H9 (cell line): Measurements from ENCODE around the gene ERCC5. TPM values are rescaled to one million over a fixed set of nuclear protein-coding genes. Genes with fewer than 3 reads are reported as not detected.

ENCODE experiments used
- DNase-seq: peaks from one replicate; pipeline ENCODE4 v3.0.0-alpha.2; 2017
- H2AFZ ChIP-seq: one replicate; pipeline ENCODE4 v1.6.1; 2013; ENCODE audit warnings: mild to moderate bottlenecking, low read length, control low read depth, moderate library complexity
- H2AK5ac ChIP-seq: 2 replicates; pipeline ENCODE4 v1.6.1; 2013; ENCODE audit warnings: low read length, control low read depth, mixed read lengths; ENCODE audit not compliant: insufficient read length
- H2BK120ac ChIP-seq: one replicate; pipeline ENCODE4 v1.6.1; 2013; ENCODE audit warnings: low read depth, mild to moderate bottlenecking, low read length, control low read depth, inconsistent platforms; ENCODE audit not compliant: poor library complexity, severe bottlenecking
- H2BK12ac ChIP-seq: 2 replicates; pipeline ENCODE4 v1.6.1; 2013; ENCODE audit warnings: low read length, control low read depth, mixed read lengths, low read depth; ENCODE audit not compliant: insufficient read length
- H2BK15ac ChIP-seq: 2 replicates; pipeline ENCODE4 v1.6.1; 2013; ENCODE audit warnings: low read depth, low read length, control low read depth
- H2BK20ac ChIP-seq: one replicate; pipeline ENCODE4 v1.6.1; 2013; ENCODE audit warnings: low read depth, mild to moderate bottlenecking, low read length, control low read depth, inconsistent platforms; ENCODE audit not compliant: poor library complexity, severe bottlenecking
- H2BK5ac ChIP-seq: 2 replicates; pipeline ENCODE4 v1.6.1; 2013; ENCODE audit warnings: low read length, control low read depth, mixed read lengths; ENCODE audit not compliant: insufficient read length
- H3K14ac ChIP-seq: 2 replicates; pipeline ENCODE4 v1.6.1; 2013; ENCODE audit warnings: low read length, control low read depth; ENCODE audit not compliant: insufficient read depth
- H3K18ac ChIP-seq: 2 replicates; pipeline ENCODE4 v1.6.1; 2013; ENCODE audit warnings: low read depth, mild to moderate bottlenecking, mixed read lengths, low read length, control low read depth; ENCODE audit not compliant: insufficient read length
- H3K23ac ChIP-seq: 2 replicates; pipeline ENCODE4 v1.6.1; 2013; ENCODE audit warnings: low read length, control low read depth, mixed read lengths, low read depth; ENCODE audit not compliant: insufficient read length
- H3K23me2 ChIP-seq: 2 replicates; pipeline ENCODE4 v1.6.1; 2013; ENCODE audit warnings: low read depth, mild to moderate bottlenecking, mixed read lengths, low read length, control low read depth; ENCODE audit not compliant: insufficient read length, poor library complexity, severe bottlenecking
- H3K27ac ChIP-seq: 2 replicates; pipeline ENCODE4 v1.5.1; 2013; ENCODE audit warnings: low read length, control low read depth, mixed read lengths, low read depth; ENCODE audit not compliant: insufficient read length
- H3K27me3 ChIP-seq: 2 replicates; pipeline ENCODE4 v1.6.1; 2013; ENCODE audit warnings: low read length, control low read depth, inconsistent platforms; ENCODE audit not compliant: insufficient read depth
- H3K4ac ChIP-seq: 2 replicates; pipeline ENCODE4 v1.6.1; 2013; ENCODE audit warnings: low read depth, mild to moderate bottlenecking, control low read depth, inconsistent platforms, low read length, moderate library complexity
- H3K4me1 ChIP-seq: 2 replicates; pipeline ENCODE4 v1.6.1; 2013; ENCODE audit warnings: low read length, control low read depth, inconsistent platforms; ENCODE audit not compliant: insufficient read depth
- H3K4me2 ChIP-seq: 2 replicates; pipeline ENCODE4 v1.6.1; 2013; ENCODE audit warnings: low read length, control low read depth, mixed read lengths; ENCODE audit not compliant: insufficient read length, insufficient read depth
- H3K56ac ChIP-seq: 2 replicates; pipeline ENCODE4 v1.6.1; 2013; ENCODE audit warnings: low read depth, mild to moderate bottlenecking, mixed read lengths, low read length, control low read depth; ENCODE audit not compliant: insufficient read length
- H3K79me1 ChIP-seq: 2 replicates; pipeline ENCODE4 v1.6.1; 2013; ENCODE audit warnings: low read depth, mild to moderate bottlenecking, moderate library complexity, low read length, control low read depth, inconsistent platforms; ENCODE audit not compliant: insufficient read depth, poor library complexity, severe bottlenecking
- H3K79me2 ChIP-seq: 2 replicates; pipeline ENCODE4 v1.6.1; 2013; ENCODE audit warnings: low read length, control low read depth, inconsistent platforms; ENCODE audit not compliant: insufficient read depth
- H3K9ac ChIP-seq: 2 replicates; pipeline ENCODE4 v1.6.1; 2013; ENCODE audit warnings: low read length, control low read depth, mixed read lengths; ENCODE audit not compliant: insufficient read length; ENCODE audit errors: extremely low read depth
- H3K9me3 ChIP-seq: one replicate; pipeline ENCODE4 v1.6.1; 2013; ENCODE audit warnings: low read depth, low read length, inconsistent platforms; ENCODE audit not compliant: control insufficient read depth
- H3T11ph ChIP-seq: one replicate; pipeline ENCODE4 v1.6.1; 2013; ENCODE audit warnings: mild to moderate bottlenecking, low read length, control low read depth, inconsistent platforms
- H4K20me1 ChIP-seq: one replicate; pipeline ENCODE4 v1.6.1; 2013; ENCODE audit not compliant: control insufficient read depth, insufficient read length, insufficient read depth
- H4K5ac ChIP-seq: 2 replicates; pipeline ENCODE4 v1.6.1; 2013; ENCODE audit warnings: low read depth, mild to moderate bottlenecking, mixed read lengths, low read length, control low read depth; ENCODE audit not compliant: insufficient read length
- H4K8ac ChIP-seq: replicated peaks from 2 replicates; pipeline ENCODE4 v1.6.1; 2013; ENCODE audit warnings: low read length, control low read depth, mixed read lengths, low read depth; ENCODE audit not compliant: insufficient read length
- H4K91ac ChIP-seq: 2 replicates; pipeline ENCODE4 v1.6.1; 2013; ENCODE audit warnings: low read depth, mild to moderate bottlenecking, moderate library complexity, mixed read lengths, low read length, control low read depth; ENCODE audit not compliant: insufficient read length
- H3K27ac Mint-ChIP-seq, 3 experiments: 2 replicates in 2 of 3; 3 replicates in 1 of 3; pipeline ENCODE4 v1.8.0; 2020 to 2021; ENCODE audit warnings: mixed read lengths in 3 of 3, mild to moderate bottlenecking in 1 of 3, moderate library complexity in 1 of 3
- H3K27me3 Mint-ChIP-seq: 2 replicates; pipeline ENCODE4 v1.8.0; 2021; ENCODE audit warnings: low read depth, mild to moderate bottlenecking, moderate library complexity, mixed read lengths
- H3K36me3 Mint-ChIP-seq, 3 experiments: 2 replicates in 2 of 3; 3 replicates in 1 of 3; pipeline ENCODE4 v1.8.0; 2020 to 2021; ENCODE audit warnings: low read depth in 3 of 3, mixed read lengths in 3 of 3; ENCODE audit not compliant: insufficient read depth in 1 of 3
- H3K4me1 Mint-ChIP-seq, 2 experiments: 2 replicates each; pipeline ENCODE4 v1.8.0; 2020; ENCODE audit warnings: mixed read lengths in 2 of 2
- H3K4me3 Mint-ChIP-seq, 2 experiments: 2 replicates in 1 of 2; 3 replicates in 1 of 2; pipeline ENCODE4 v1.8.0; 2020 to 2021; ENCODE audit warnings: mild to moderate bottlenecking in 2 of 2, mixed read lengths in 2 of 2, moderate library complexity in 1 of 2
- H3K9me3 Mint-ChIP-seq, 2 experiments: 2 replicates in 1 of 2; 3 replicates in 1 of 2; pipeline ENCODE4 v1.8.0; 2020; ENCODE audit warnings: mild to moderate bottlenecking in 2 of 2, mixed read lengths in 2 of 2, moderate library complexity in 1 of 2
- WGBS: extraction: QIAGEN DNeasy Blood & Tissue Kit; methylation state at CpG from one replicate; pipeline ENCODE4 v1.1.7; 2013; ENCODE audit warnings: missing lambda C conversion rate, low lambda C conversion rate, mixed read lengths; ENCODE audit not compliant: insufficient read length; ENCODE audit errors: extremely low coverage; 5-methylcytosine and 5-hydroxymethylcytosine counted together
- total RNA-seq: library from RNA; stranded (reverse); gene quantifications from 2 replicates; pipeline ENCODE4 v1.2.1, GENCODE V29; 2021
- TF ChIP-seq, protein P1 (sequence below): fragments of 200-600 bp; sonication (generic); conservative IDR thresholded peaks from 3 replicates; pipeline ENCODE4 v1.8.0; 2021; ENCODE audit warnings: antibody characterized with exemption, mild to moderate bottlenecking

ERCC5 gene
- total RNA-seq, 1 experiment from 2014 or later = 26.8 TPM

GRCh38 chr13:102912599-102912998 lies 66.8 kb downstream of the ERCC5 start:
- H3K4ac ChIP-seq = no peak overlapping the region
- no peak overlapping the region for H3T11ph ChIP-seq
- TF ChIP-seq, protein P1, sequence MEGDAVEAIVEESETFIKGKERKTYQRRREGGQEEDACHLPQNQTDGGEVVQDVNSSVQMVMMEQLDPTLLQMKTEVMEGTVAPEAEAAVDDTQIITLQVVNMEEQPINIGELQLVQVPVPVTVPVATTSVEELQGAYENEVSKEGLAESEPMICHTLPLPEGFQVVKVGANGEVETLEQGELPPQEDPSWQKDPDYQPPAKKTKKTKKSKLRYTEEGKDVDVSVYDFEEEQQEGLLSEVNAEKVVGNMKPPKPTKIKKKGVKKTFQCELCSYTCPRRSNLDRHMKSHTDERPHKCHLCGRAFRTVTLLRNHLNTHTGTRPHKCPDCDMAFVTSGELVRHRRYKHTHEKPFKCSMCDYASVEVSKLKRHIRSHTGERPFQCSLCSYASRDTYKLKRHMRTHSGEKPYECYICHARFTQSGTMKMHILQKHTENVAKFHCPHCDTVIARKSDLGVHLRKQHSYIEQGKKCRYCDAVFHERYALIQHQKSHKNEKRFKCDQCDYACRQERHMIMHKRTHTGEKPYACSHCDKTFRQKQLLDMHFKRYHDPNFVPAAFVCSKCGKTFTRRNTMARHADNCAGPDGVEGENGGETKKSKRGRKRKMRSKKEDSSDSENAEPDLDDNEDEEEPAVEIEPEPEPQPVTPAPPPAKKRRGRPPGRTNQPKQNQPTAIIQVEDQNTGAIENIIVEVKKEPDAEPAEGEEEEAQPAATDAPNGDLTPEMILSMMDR = no peak
- H3K9me3 ChIP-seq = no peaks in the 10 kb centered on the region
- no peak overlapping the region for H2BK15ac ChIP-seq
- no peak overlapping the region for H2BK12ac ChIP-seq
- Mint-ChIP-seq H3K9me3 (no peaks in the 10 kb centered on the region), H3K4me3 (no peak overlapping the region), H3K27me3 (no peaks in the 10 kb centered on the region), H3K36me3 (no peaks in the 10 kb centered on the region), H3K4me1 (no peaks in the 10 kb centered on the region), H3K27ac (no peak overlapping the region)
- no peak overlapping the region for H3K56ac ChIP-seq
- no peaks in the 10 kb centered on the region for H3K27me3 ChIP-seq
- H3K79me1 ChIP-seq = no peaks in the 10 kb centered on the region
- H3K14ac ChIP-seq = no peak overlapping the region
- no peak overlapping the region for H2AK5ac ChIP-seq
- H2BK5ac ChIP-seq = no peak overlapping the region
- no peak overlapping the region for H3K27ac ChIP-seq
- H4K8ac ChIP-seq = no peak overlapping the region
- H3K23ac ChIP-seq = no peak overlapping the region
- H4K91ac ChIP-seq = no peak overlapping the region
- H4K20me1 ChIP-seq = no peaks in the 10 kb centered on the region
- H2AFZ ChIP-seq = no peak overlapping the region
- no peaks in the 10 kb centered on the region for H3K4me1 ChIP-seq
- H2BK20ac ChIP-seq = no peak overlapping the region
- no peak overlapping the region for H4K5ac ChIP-seq
- no peaks in the 10 kb centered on the region for H3K79me2 ChIP-seq
- no peak overlapping the region for H2BK120ac ChIP-seq
- no peak for DNase-seq
- no peak overlapping the region for H3K4me2 ChIP-seq
- no peak overlapping the region for H3K9ac ChIP-seq
- H3K18ac ChIP-seq = no peak overlapping the region
- no peaks in the 10 kb centered on the region for H3K23me2 ChIP-seq
- no CpG with 5 or more reads among the region's 3 CpGs for WGBS
